GM12801 (cell line): Measurements from ENCODE around the gene FANCC.

Experiments
- CTCF ChIP-seq: IDR thresholded peaks from one replicate; pipeline ENCODE4 v1.5.1; 2011; ENCODE audit warnings: control low read depth; ENCODE audit not compliant: insufficient read length; ENCODE audit errors: extremely low read depth

FANCC gene

GRCh38 chr9:95083086-95083768 is 234.3 kb downstream of the FANCC start:
- no peak for TF ChIP-seq CTCF

GRCh38 chr9:95082401-95083084 is 235.0 kb downstream of the FANCC start:
- no peak for TF ChIP-seq CTCF

GRCh38 chr9:95081998-95082397 is 235.5 kb downstream of the FANCC start:
- no peak for TF ChIP-seq CTCF

- no peak for TF ChIP-seq CTCF
Measured at GRCh38 chr9:95080961-95081647, 236.4 kb downstream of the FANCC start.

- TF ChIP-seq CTCF, result no peak
Measured at GRCh38 chr9:95079461-95079860, 238.0 kb downstream of the FANCC start.

GRCh38 chr9:95078939-95079338 is 238.6 kb downstream of the FANCC start:
- TF ChIP-seq CTCF, result no peak

- TF ChIP-seq CTCF, result no peak
Measured at GRCh38 chr9:95078511-95078910, 239.0 kb downstream of the FANCC start.
